Fibroblast of the aortic adventitia (primary cell): ENCODE measurements around the gene SYT1. TPM values are rescaled to one million over a fixed set of nuclear protein-coding genes. Genes with fewer than 3 reads are reported as not detected.

ENCODE experiments used
- DNase-seq: peaks from one replicate; pipeline ENCODE4 v3.0.0-alpha.2; 2010; ENCODE audit warnings: low read depth
- H3K4me3 ChIP-seq: 2 replicates; pipeline ENCODE4 v1.5.1; 2011; ENCODE audit warnings: low read depth, mild to moderate bottlenecking, control low read depth, low read length, moderate library complexity
- total RNA-seq: library from RNA; depleted of rRNA; stranded (reverse); fragments of >200 nt; gene quantifications from 2 replicates; pipeline ENCODE4 v1.2.3, GENCODE V29; 2012; ENCODE audit warnings: low replicate concordance
- TF ChIP-seq, protein P1 (sequence below): IDR thresholded peaks from 2 replicates; pipeline ENCODE4 v1.5.1; 2011; ENCODE audit warnings: mild to moderate bottlenecking, low read length, control low read depth, inconsistent platforms; ENCODE audit not compliant: insufficient read depth

SYT1 gene
- total RNA-seq, 1 donor = 43.3 TPM

DNA sequence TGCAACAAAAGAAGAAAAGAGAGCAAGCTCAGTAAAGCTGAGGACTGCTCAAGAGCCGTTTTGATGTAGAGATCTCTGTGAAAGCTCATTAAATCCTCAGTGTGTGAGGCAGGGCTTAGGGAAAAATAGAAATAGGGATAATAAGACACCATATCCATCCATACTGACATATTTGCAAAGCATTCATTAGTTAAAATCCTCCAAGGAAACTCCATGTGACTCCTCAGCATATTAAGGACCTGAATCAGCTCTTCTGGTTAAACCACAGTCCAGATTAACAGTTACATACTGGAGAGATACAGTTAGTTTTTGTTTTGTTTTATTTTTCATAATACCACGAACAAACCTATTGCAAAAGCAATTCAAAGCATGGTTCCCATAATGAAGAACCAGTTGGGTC is 538.0 kb downstream of the SYT1 start:
- DNase-seq = peak; percentile 33
- TF ChIP-seq, protein P1, sequence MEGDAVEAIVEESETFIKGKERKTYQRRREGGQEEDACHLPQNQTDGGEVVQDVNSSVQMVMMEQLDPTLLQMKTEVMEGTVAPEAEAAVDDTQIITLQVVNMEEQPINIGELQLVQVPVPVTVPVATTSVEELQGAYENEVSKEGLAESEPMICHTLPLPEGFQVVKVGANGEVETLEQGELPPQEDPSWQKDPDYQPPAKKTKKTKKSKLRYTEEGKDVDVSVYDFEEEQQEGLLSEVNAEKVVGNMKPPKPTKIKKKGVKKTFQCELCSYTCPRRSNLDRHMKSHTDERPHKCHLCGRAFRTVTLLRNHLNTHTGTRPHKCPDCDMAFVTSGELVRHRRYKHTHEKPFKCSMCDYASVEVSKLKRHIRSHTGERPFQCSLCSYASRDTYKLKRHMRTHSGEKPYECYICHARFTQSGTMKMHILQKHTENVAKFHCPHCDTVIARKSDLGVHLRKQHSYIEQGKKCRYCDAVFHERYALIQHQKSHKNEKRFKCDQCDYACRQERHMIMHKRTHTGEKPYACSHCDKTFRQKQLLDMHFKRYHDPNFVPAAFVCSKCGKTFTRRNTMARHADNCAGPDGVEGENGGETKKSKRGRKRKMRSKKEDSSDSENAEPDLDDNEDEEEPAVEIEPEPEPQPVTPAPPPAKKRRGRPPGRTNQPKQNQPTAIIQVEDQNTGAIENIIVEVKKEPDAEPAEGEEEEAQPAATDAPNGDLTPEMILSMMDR = no peak
- no peak overlapping the region for H3K4me3 ChIP-seq

DNA sequence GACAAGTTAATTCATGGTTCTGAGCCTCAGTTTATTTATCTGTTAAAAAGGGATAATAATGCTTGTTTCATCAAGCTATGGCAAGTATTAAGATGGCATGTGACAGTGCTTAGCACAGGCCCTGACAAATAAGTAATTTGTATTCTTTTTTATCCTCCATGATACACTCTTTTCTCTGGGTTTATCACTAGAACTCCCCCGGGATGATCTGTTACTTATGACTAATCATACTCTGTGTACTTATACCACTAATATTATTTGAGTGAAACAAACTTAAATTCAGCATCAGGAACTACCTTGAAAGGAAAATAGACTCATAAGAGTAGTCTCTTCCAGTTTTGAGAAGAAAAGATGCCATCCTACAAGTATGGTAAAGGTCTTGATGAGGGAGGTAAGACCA is 542.4 kb downstream of the SYT1 start:
- no peak overlapping the region for H3K4me3 ChIP-seq
- TF ChIP-seq, protein P1 = no peak
- DNase-seq = no peak

DNA sequence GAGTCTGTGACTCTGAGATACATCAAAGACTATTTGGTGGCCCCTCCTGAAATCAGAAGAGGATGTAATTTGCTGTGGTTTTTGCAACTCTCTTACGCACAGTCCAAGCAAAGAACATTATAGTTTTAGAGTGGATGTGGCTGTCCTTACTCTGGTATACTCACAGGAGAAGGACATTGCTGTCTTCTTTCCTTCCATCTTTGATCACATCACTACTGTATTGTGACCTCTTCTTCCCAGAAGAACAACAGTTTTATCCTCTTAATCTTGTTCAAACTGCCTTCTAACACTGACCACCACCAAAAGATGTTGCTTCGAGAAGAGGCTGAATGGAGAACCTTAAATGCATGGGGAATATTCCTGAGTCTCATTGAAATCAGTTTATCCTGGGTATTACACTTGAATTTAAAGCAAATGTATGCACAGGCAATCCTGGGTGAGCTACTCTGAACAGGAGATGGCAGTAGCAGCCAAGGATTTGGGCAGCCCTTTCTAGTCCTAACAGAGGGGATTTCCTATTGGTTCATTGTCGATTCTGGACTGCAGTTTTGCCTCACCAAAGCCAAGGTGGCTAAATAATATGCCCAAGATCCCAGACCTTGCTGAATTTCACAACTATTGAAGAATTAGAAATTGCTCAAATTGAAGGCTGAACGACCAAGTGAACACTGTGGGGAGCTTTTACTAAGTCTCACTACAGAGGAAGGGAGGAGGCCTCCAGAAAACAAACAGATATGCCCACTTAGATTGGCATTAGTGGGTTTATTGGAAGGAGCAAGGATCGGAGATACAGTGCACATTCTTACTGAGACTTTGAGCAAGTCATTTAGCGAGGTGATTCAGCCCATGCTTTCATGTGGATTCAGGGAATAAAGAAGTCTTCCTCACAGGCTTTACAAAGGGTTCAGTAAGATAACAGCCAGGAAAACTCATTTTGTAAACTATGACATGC is 543.4 kb downstream of the SYT1 start:
- peak; percentile 94 for DNase-seq
- TF ChIP-seq, protein P1 = peak; percentile 81
- no peak overlapping the region for H3K4me3 ChIP-seq

DNA sequence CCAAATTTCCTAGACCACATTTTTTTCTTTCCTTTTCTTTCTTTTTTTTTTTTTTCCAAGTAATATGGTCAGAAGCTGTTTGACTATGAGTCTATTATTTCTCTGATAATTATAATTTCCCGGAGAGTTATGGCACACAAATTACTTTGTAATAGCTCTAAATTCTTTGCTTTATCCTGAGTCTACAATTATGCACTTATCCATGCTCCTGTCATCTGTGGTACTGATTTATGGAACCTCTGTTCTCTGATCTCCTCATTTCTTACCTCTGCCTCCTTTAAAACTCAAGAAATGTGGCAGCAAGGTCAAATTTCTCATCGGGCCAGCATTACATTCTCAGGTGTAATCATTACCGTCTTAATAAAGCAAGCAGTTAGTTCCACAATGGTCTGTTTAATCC is 544.1 kb downstream of the SYT1 start:
- no peak for DNase-seq
- H3K4me3 ChIP-seq = no peak overlapping the region
- TF ChIP-seq, protein P1 = no peak

DNA sequence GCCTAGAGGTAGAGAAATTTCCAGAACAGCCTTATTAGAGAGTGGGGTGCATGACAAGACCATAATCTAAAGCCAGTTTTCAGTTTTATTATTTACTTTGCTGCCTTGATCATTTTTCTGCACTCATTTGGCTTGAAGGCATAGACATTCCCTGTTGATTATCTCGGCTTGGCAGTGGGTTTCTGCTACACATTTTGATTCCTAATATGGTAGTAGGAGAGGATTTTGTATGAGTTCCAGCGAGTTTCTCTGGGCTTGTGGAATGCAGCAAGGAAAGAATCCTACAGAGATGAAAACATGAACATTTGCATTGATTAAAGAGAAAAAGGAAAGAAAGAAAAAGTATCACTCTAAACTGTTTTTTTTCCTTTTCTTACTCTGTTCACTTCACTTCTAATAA is 545.0 kb downstream of the SYT1 start:
- TF ChIP-seq, protein P1 = no peak
- DNase-seq = peak; percentile 90
- H3K4me3 ChIP-seq = no peak overlapping the region

DNA sequence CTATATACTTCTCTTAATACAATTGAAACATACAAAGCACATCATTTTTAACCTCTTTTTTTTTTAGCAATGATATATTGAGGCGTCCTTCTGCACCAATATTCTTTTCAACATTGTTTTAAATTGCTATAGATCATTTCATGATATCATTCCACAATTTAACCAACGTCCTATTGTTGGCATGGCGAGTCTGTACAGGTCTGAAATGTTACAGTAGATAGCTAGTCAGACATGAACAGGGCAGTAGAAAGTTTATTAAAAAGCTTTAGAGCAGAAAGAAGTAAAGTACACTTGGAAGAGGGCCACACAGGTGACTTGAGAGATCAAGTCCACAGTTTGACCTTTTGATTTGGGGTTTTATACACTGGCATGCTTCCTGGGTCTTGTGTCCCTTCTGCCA is 547.2 kb downstream of the SYT1 start:
- TF ChIP-seq, protein P1 = no peak
- DNase-seq = no peak
- no peak overlapping the region for H3K4me3 ChIP-seq
